ENCODE measurements around the gene SCN2A.

The SCN2A gene

DNA sequence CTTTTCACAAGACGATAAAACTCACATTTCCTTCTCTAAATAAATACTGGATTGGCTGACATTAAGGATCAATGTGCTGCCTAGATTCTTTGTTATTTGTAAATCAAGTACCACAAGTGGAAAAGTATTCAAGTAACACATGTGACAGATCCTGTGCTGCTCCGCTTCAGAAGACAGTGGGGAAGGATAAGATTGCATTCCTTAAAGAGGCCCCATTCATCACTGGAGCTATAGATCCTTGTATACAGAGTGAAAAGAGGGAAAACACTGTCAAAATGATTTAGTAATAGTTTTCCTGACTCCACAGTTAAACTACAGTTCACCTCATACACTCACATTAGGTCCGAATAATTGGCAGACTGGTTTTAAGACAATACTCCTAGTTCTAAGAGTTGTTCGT, 122.3 kb downstream of the SCN2A start:
- DNase-seq (ENCODE audit: low read depth), result no peak
- H3K4me3 ChIP-seq (ENCODE audit: low read depth, low read length), result no peak overlapping the region
- TF ChIP-seq CTCF (conservative IDR thresholded peaks at IDR 0.05; ENCODE audit: low read depth, low read length), result no peak

DNA sequence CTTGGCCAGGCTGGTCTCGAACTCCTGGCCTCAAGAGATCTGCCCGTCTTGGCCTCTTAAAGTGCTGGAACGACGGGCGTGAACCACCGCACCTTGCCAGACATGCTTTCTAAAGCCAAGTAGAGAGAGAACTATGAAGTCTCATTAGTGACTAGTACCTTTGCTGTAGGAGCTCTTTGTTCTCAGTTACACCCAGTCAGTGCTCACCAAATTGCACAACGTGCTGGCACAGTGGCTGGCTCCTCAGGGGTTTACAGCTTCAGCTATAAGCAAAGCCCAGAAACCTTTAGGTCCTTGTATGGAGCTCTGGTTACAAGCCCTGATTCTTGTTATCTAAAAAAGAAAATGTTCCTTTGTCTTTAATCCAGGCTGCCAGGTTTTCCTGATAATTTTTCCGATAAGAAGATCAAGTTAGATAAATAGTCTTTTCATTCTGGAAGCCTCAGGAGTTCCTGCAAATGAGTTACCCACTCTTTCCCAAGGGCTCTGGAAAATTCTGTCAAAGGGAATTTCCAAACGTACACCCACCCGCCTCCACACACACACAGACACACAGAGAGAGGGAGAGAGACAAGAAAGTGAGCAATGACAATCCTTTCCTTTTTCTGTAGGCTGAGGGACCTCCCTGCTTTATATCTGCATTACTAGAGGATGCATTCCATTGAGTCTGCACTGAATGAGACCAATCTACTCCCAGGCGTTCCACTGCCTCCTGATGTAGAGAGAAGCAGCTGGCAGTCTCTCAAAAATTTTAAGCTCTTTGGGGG, 130.1 kb downstream of the SCN2A start:
- H3K4me3 ChIP-seq (ENCODE audit: low read depth, low read length), result no peak overlapping the region
- DNase-seq (ENCODE audit: low read depth), result no peak
- no peak for TF ChIP-seq CTCF (conservative IDR thresholded peaks at IDR 0.05; ENCODE audit: low read depth, low read length)

- no peak for DNase-seq (ENCODE audit: low read depth)
- no peak overlapping the region for H3K4me3 ChIP-seq (ENCODE audit: low read depth, low read length)
- TF ChIP-seq CTCF (conservative IDR thresholded peaks at IDR 0.05; ENCODE audit: low read depth, low read length), result no peak
Observed at GRCh38 chr2:165369898-165370296, 130.7 kb downstream of the SCN2A start.

- no peak for TF ChIP-seq CTCF (conservative IDR thresholded peaks at IDR 0.05; ENCODE audit: low read depth, low read length)
- DNase-seq (ENCODE audit: low read depth), result no peak
- H3K4me3 ChIP-seq (ENCODE audit: low read depth, low read length), result no peak overlapping the region
Observed at GRCh38 chr2:165371356-165371755, 132.1 kb downstream of the SCN2A start.

- no peak for TF ChIP-seq CTCF (conservative IDR thresholded peaks at IDR 0.05; ENCODE audit: low read depth, low read length)
- no peak overlapping the region for H3K4me3 ChIP-seq (ENCODE audit: low read depth, low read length)
- DNase-seq (ENCODE audit: low read depth), result no peak
Observed at GRCh38 chr2:165373278-165374010, 134.2 kb downstream of the SCN2A start.

- H3K4me3 ChIP-seq (ENCODE audit: low read depth, low read length), result no peak overlapping the region
- TF ChIP-seq CTCF (conservative IDR thresholded peaks at IDR 0.05; ENCODE audit: low read depth, low read length), result no peak
- no peak for DNase-seq (ENCODE audit: low read depth)
Observed at GRCh38 chr2:165376571-165376975, 137.4 kb downstream of the SCN2A start.

Data from choroid plexus epithelial cell (primary cell).